Chondrocyte (in vitro differentiated cells): ENCODE data around the gene ASPN. TPM values are rescaled to one million over a fixed set of nuclear protein-coding genes. Genes with fewer than 3 reads are reported as not detected.
A peak's percentile ranks its signal among the peaks of the same experiment; 100 is the strongest.

ENCODE experiments used
- DNase-seq: peaks from one replicate; pipeline ENCODE4 v3.0.0; 2021; ENCODE audit warnings: mixed read lengths, low spot score
- H3K27ac Mint-ChIP-seq: one replicate; pipeline ENCODE4 v1.8.0; 2021; ENCODE audit warnings: mild to moderate bottlenecking, moderate library complexity, mixed read lengths; ENCODE audit not compliant: unreplicated experiment
- H3K27me3 Mint-ChIP-seq: 2 replicates; pipeline ENCODE4 v1.8.0; 2021; ENCODE audit warnings: low read depth, mixed read lengths
- H3K36me3 Mint-ChIP-seq: 2 replicates; pipeline ENCODE4 v1.8.0; 2021; ENCODE audit warnings: low read depth, mixed read lengths
- H3K4me1 Mint-ChIP-seq: 2 replicates; pipeline ENCODE4 v1.8.0; 2021; ENCODE audit warnings: low read depth, mild to moderate bottlenecking, mixed read lengths
- H3K4me3 Mint-ChIP-seq: one replicate; pipeline ENCODE4 v1.8.0; 2021; ENCODE audit warnings: mild to moderate bottlenecking, moderate library complexity, mixed read lengths; ENCODE audit not compliant: unreplicated experiment
- H3K9me3 Mint-ChIP-seq: 2 replicates; pipeline ENCODE4 v1.8.0; 2021; ENCODE audit warnings: low read depth, mixed read lengths
- CTCF ChIP-seq: fragments of 200-600 bp; sonication (generic); IDR thresholded peaks from 2 replicates; pipeline ENCODE4 v1.5.0; 2021; ENCODE audit warnings: antibody characterized with exemption, mild to moderate bottlenecking, moderate library complexity
- total RNA-seq: library from RNA; stranded (reverse); gene quantifications from 3 replicates; pipeline ENCODE4 v1.2.1, GENCODE V29; 2021

The ASPN gene
- total RNA-seq, 1 donor from 2014 or later, result 385 TPM

GRCh38 chr9:92500725-92501124 is 18.4 kb upstream of the ASPN start:
- no peak for TF ChIP-seq CTCF
- no peak overlapping the region for H3K4me3 Mint-ChIP-seq
- no peak for DNase-seq
- peaks cover 78% of the 10 kb centered on the region for H3K4me1 Mint-ChIP-seq
- H3K27me3 Mint-ChIP-seq, result no peaks in the 10 kb centered on the region
- H3K36me3 Mint-ChIP-seq, result peaks cover 9% of the 10 kb centered on the region
- no peak overlapping the region for H3K27ac Mint-ChIP-seq
- H3K9me3 Mint-ChIP-seq, result no peaks in the 10 kb centered on the region

GRCh38 chr9:92499701-92500100 is 17.4 kb upstream of the ASPN start:
- Mint-ChIP-seq H3K27me3 (no peaks in the 10 kb centered on the region), H3K27ac (peak overlapping the region; percentile 42), H3K4me1 (peaks cover 79% of the 10 kb centered on the region), H3K4me3 (no peak overlapping the region), H3K9me3 (no peaks in the 10 kb centered on the region), H3K36me3 (peaks cover 9% of the 10 kb centered on the region)
- DNase-seq, result no peak
- no peak for TF ChIP-seq CTCF

GRCh38 chr9:92496396-92497176 is 14.3 kb upstream of the ASPN start:
- Mint-ChIP-seq H3K4me1 (peaks cover 76% of the 10 kb centered on the region), H3K27me3 (no peaks in the 10 kb centered on the region), H3K36me3 (peaks cover 6% of the 10 kb centered on the region), H3K9me3 (no peaks in the 10 kb centered on the region), H3K27ac (peak overlapping the region; percentile 68), H3K4me3 (no peak overlapping the region)
- DNase-seq, result no peak
- no peak for TF ChIP-seq CTCF

- Mint-ChIP-seq H3K27me3 (no peaks in the 10 kb centered on the region), H3K9me3 (no peaks in the 10 kb centered on the region), H3K4me3 (no peak overlapping the region), H3K4me1 (peaks cover 79% of the 10 kb centered on the region), H3K27ac (peak overlapping the region; percentile 94), H3K36me3 (no peaks in the 10 kb centered on the region)
- no peak for DNase-seq
- TF ChIP-seq CTCF, result no peak
These were observed 12.6 kb upstream of the ASPN start for GRCh38 chr9:92494856-92495255.

GRCh38 chr9:92493749-92494387 is 11.6 kb upstream of the ASPN start:
- no peak for TF ChIP-seq CTCF
- Mint-ChIP-seq H3K9me3 (no peaks in the 10 kb centered on the region), H3K36me3 (no peaks in the 10 kb centered on the region), H3K27ac (peak overlapping the region; percentile 94), H3K4me3 (no peak overlapping the region), H3K4me1 (peaks cover 79% of the 10 kb centered on the region), H3K27me3 (no peaks in the 10 kb centered on the region)
- no peak for DNase-seq
